Aorta (tissue), 5 donors: ENCODE measurements around the gene KRTAP4-7. TPM values are rescaled to one million over a fixed set of nuclear protein-coding genes. Genes with fewer than 3 reads are reported as not detected.

Source experiments
- ATAC-seq: fragments of 200-7000 bp; cut with Tn5 transposase; one replicate; pipeline ENCODE4 v1.9.1; 2022; ENCODE audit warnings: moderate library complexity; ENCODE audit not compliant: low FRiP score
- DNase-seq, 2 donors: peaks; one replicate each; pipeline ENCODE4 v3.0.0-alpha.2; 2020
- H3K27ac ChIP-seq, 2 donors: one replicate each; pipeline ENCODE4 v1.5.1; 2013; ENCODE audit warnings: low read length in 2 of 2, mild to moderate bottlenecking in 2 of 2, moderate library complexity in 2 of 2, control low read depth in 1 of 2, inconsistent platforms in 1 of 2, low read depth in 1 of 2
- H3K27me3 ChIP-seq, 2 donors: one replicate each; pipeline ENCODE4 v1.6.1; 2013; ENCODE audit warnings: control low read depth in 1 of 2, low read length in 1 of 2, mild to moderate bottlenecking in 1 of 2, moderate library complexity in 1 of 2; ENCODE audit not compliant: insufficient read depth in 2 of 2, control insufficient read depth in 1 of 2
- H3K36me3 ChIP-seq, 2 donors: one replicate each; pipeline ENCODE4 v1.6.1; 2013; ENCODE audit warnings: control low read depth in 1 of 2, low read length in 1 of 2, mild to moderate bottlenecking in 1 of 2; ENCODE audit not compliant: insufficient read depth in 2 of 2, control insufficient read depth in 1 of 2
- H3K4me1 ChIP-seq, 2 donors: one replicate each; pipeline ENCODE4 v1.6.1; 2013; ENCODE audit warnings: low read length in 2 of 2, control low read depth in 1 of 2, mild to moderate bottlenecking in 1 of 2, moderate library complexity in 1 of 2; ENCODE audit not compliant: insufficient read depth in 2 of 2, control insufficient read depth in 1 of 2
- H3K4me3 ChIP-seq, 2 donors: one replicate each; pipeline ENCODE4 v1.5.1; 2013; ENCODE audit warnings: low read length in 2 of 2, control low read depth in 1 of 2, mild to moderate bottlenecking in 1 of 2
- H3K9me3 ChIP-seq: one replicate; pipeline ENCODE4 v1.6.1; 2013; ENCODE audit warnings: mild to moderate bottlenecking, low read length; ENCODE audit not compliant: control insufficient read depth
- WGBS, 2 donors: extraction: QIAGEN DNeasy Blood & Tissue Kit; methylation state at CpG; one replicate each; pipeline ENCODE4 v1.1.7; 2013; 5-methylcytosine and 5-hydroxymethylcytosine counted together
- intact Hi-C, 2 donors: fragments of 100-400 bp; cut with DNase I; formaldehyde crosslinking; loops; one replicate each; pipeline versions ENCODE4 v1.14.2 to v1.15.0; 2022
- polyA plus RNA-seq, 2 donors: library from polyadenylated mRNA; stranded (reverse); fragments of 200-250 nt; gene quantifications; one replicate each; pipeline ENCODE4 v1.2.3, GENCODE V29; 2013
- total RNA-seq, 2 donors: library from RNA; stranded (reverse); fragmentation: NEBNext Ultra II Directional; extraction: Animal tissue kit (Norgen Biotek cat#: 25700); gene quantifications; one replicate each; pipeline ENCODE4 v1.2.1, GENCODE V29; 2021
- donor health status: healthy with polysubstance abuse.
- donor health status: Bipolar disorder and iron deficiency.
- donor health status: DM: no; HTN: no; CAD: no.
- donor health status: DM: no; HTN: no; CAD: no.
- donor health status: DM: yes; HTN: yes; CAD: no.

The KRTAP4-7 gene
- total and polyA plus RNA-seq, 4 donors: not detected

- 68% methylated on average over 1 of the region's 1 CpG for WGBS, 2 donors
- no peak overlapping the region for H3K4me3 ChIP-seq
- intact Hi-C loops: no loop called here
- H3K27ac ChIP-seq: no peak overlapping the region
- no peaks in the 10 kb centered on the region for H3K4me1 ChIP-seq
- no peaks in the 10 kb centered on the region for H3K36me3 ChIP-seq
- H3K9me3 ChIP-seq: no peaks in the 10 kb centered on the region
- DNase-seq (no peak), ATAC-seq (no peak)
- no peaks in the 10 kb centered on the region for H3K27me3 ChIP-seq
Observed at GRCh38 chr17:41127371-41127770, 43.4 kb downstream of the KRTAP4-7 start.

- DNase-seq (no peak), ATAC-seq (no peak)
- WGBS, 2 donors: 83 to 87% methylated on average over 3 of the region's 3 CpGs
- H3K4me3 ChIP-seq: no peak overlapping the region
- H3K27me3 ChIP-seq: no peaks in the 10 kb centered on the region
- intact Hi-C loops: no loop called here
- H3K36me3 ChIP-seq: no peaks in the 10 kb centered on the region
- H3K27ac ChIP-seq: no peak overlapping the region
- H3K4me1 ChIP-seq: no peaks in the 10 kb centered on the region
- no peaks in the 10 kb centered on the region for H3K9me3 ChIP-seq
Observed at GRCh38 chr17:41131979-41132378, 48.0 kb downstream of the KRTAP4-7 start.

DNA sequence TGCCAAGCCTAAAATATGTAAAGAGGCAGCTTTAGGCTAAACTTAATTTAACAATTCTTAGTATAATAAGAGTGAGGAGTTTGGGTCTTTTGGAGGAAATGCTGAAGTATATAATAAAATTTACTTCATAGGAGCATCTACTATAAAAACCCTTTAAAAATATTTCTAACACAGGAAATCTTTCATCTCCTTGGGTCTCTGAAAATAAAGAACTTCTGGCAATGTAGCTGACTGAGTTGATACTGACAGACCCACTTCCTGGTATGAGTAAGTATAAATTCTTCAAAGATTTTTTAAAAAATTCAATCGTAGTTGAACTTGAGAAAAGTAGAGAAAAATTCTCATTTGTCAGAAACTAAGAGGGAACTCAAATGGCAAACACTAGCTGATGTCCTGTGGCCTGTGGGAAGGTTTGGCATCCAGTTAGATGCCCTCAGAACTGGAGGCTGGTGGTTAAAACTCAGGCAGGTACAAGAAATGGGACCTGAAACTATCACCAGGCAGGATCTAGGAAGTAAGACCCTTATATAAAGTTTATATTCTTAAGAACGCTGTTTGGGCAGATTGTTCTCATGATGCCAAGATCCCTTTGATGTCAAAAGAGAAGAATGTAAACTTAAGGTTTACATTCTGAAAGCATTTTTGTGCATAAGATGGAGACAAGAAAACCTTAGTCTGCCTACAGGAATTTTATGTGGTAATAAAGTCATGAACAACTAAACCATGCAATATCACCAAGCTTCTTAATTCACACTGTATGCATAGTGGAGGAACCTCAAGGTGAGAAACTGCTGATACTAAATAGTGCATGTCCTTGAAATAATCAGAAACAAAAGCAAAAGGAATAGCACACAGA is 50.2 kb downstream of the KRTAP4-7 start:
- ATAC-seq: no peak
- Histone ChIP-seq H3K27me3 (no peaks in the 10 kb centered on the region), H3K27ac (no peak overlapping the region), H3K4me3 (no peak overlapping the region), H3K9me3 (no peaks in the 10 kb centered on the region), H3K4me1 (no peaks in the 10 kb centered on the region), H3K36me3 (no peaks in the 10 kb centered on the region)
- DNase-seq: no peak
- WGBS, 2 donors: 23 to 51% methylated on average over 2 of the region's 2 CpGs
- intact Hi-C loops: no loop called here

Other genes starting within 250 kb of the KRTAP4-7 start
Only the 30 nearest of the 38 such genes appear.
- gene KRT23, start 146.5 kb upstream of the KRTAP4-7 start, total RNA-seq: under 1 TPM; 0.30 to 0.39 TPM
- under 1 TPM in 1 of 2 donors, not detected in 1; 0.50 TPM for gene KRT23, start 146.5 kb upstream of the KRTAP4-7 start, polyA plus RNA-seq
- gene KRT39, start 117.2 kb upstream of the KRTAP4-7 start, total RNA-seq: not detected
- not detected for gene KRT39, start 117.2 kb upstream of the KRTAP4-7 start, polyA plus RNA-seq
- not detected for gene KRT40, start 99.8 kb upstream of the KRTAP4-7 start, total RNA-seq
- gene KRT40, start 99.8 kb upstream of the KRTAP4-7 start, polyA plus RNA-seq: not detected
- gene KRTAP3-3, start 90.0 kb upstream of the KRTAP4-7 start, total RNA-seq: not detected
- not detected for gene KRTAP3-3, start 90.0 kb upstream of the KRTAP4-7 start, polyA plus RNA-seq
- not detected for gene KRTAP3-2, start 84.2 kb upstream of the KRTAP4-7 start, total RNA-seq
- not detected for gene KRTAP3-2, start 84.2 kb upstream of the KRTAP4-7 start, polyA plus RNA-seq
- not detected for gene KRTAP3-1, start 75.0 kb upstream of the KRTAP4-7 start, total RNA-seq
- not detected for gene KRTAP3-1, start 75.0 kb upstream of the KRTAP4-7 start, polyA plus RNA-seq
- not detected for gene KRTAP1-5, start 56.9 kb upstream of the KRTAP4-7 start, total RNA-seq
- not detected for gene KRTAP1-5, start 56.9 kb upstream of the KRTAP4-7 start, polyA plus RNA-seq
- not detected for gene KRTAP1-4, start 54.0 kb upstream of the KRTAP4-7 start, total RNA-seq
- not detected for gene KRTAP1-4, start 54.0 kb upstream of the KRTAP4-7 start, polyA plus RNA-seq
- not detected for gene KRTAP1-3, start 49.3 kb upstream of the KRTAP4-7 start, total RNA-seq
- gene KRTAP1-3, start 49.3 kb upstream of the KRTAP4-7 start, polyA plus RNA-seq: not detected
- not detected for gene KRTAP1-1, start 42.7 kb upstream of the KRTAP4-7 start, total RNA-seq
- gene KRTAP1-1, start 42.7 kb upstream of the KRTAP4-7 start, polyA plus RNA-seq: not detected
- gene KRTAP2-1, start 36.8 kb upstream of the KRTAP4-7 start, total RNA-seq: not detected
- not detected for gene KRTAP2-1, start 36.8 kb upstream of the KRTAP4-7 start, polyA plus RNA-seq
- not detected for gene KRTAP2-2, start 28.9 kb upstream of the KRTAP4-7 start, total RNA-seq
- gene KRTAP2-2, start 28.9 kb upstream of the KRTAP4-7 start, polyA plus RNA-seq: not detected
- not detected for gene KRTAP2-3, start 24.0 kb upstream of the KRTAP4-7 start, total RNA-seq
- gene KRTAP2-3, start 24.0 kb upstream of the KRTAP4-7 start, polyA plus RNA-seq: not detected
- gene KRTAP2-4, start 18.3 kb upstream of the KRTAP4-7 start, total RNA-seq: not detected
- not detected for gene KRTAP2-4, start 18.3 kb upstream of the KRTAP4-7 start, polyA plus RNA-seq
- not detected for gene KRTAP4-8, start 14.0 kb downstream of the KRTAP4-7 start, total RNA-seq
- gene KRTAP4-8, start 14.0 kb downstream of the KRTAP4-7 start, polyA plus RNA-seq: not detected
- not detected for gene KRTAP4-16, start 18.1 kb downstream of the KRTAP4-7 start, total RNA-seq
- not detected for gene KRTAP4-16, start 18.1 kb downstream of the KRTAP4-7 start, polyA plus RNA-seq
- not detected for gene KRTAP4-9, start 21.2 kb downstream of the KRTAP4-7 start, total RNA-seq
- under 1 TPM in 1 of 2 donors, not detected in 1; 0.13 TPM for gene KRTAP4-9, start 21.2 kb downstream of the KRTAP4-7 start, polyA plus RNA-seq
- not detected for gene KRTAP4-11, start 34.2 kb downstream of the KRTAP4-7 start, total RNA-seq
- gene KRTAP4-11, start 34.2 kb downstream of the KRTAP4-7 start, polyA plus RNA-seq: not detected
- not detected for gene KRTAP4-12, start 40.0 kb downstream of the KRTAP4-7 start, total RNA-seq
- gene KRTAP4-12, start 40.0 kb downstream of the KRTAP4-7 start, polyA plus RNA-seq: not detected
- not detected for gene KRTAP4-6, start 56.4 kb downstream of the KRTAP4-7 start, total RNA-seq
- not detected for gene KRTAP4-6, start 56.4 kb downstream of the KRTAP4-7 start, polyA plus RNA-seq
- not detected for gene KRTAP4-5, start 65.7 kb downstream of the KRTAP4-7 start, total RNA-seq
- not detected for gene KRTAP4-5, start 65.7 kb downstream of the KRTAP4-7 start, polyA plus RNA-seq
- gene KRTAP4-4, start 76.6 kb downstream of the KRTAP4-7 start, total RNA-seq: not detected
- gene KRTAP4-4, start 76.6 kb downstream of the KRTAP4-7 start, polyA plus RNA-seq: not detected
- gene KRTAP4-3, start 84.1 kb downstream of the KRTAP4-7 start, total RNA-seq: not detected
- gene KRTAP4-3, start 84.1 kb downstream of the KRTAP4-7 start, polyA plus RNA-seq: not detected
- not detected for gene KRTAP4-2, start 94.1 kb downstream of the KRTAP4-7 start, total RNA-seq
- not detected for gene KRTAP4-2, start 94.1 kb downstream of the KRTAP4-7 start, polyA plus RNA-seq
- not detected for gene KRTAP4-1, start 100.8 kb downstream of the KRTAP4-7 start, total RNA-seq
- gene KRTAP4-1, start 100.8 kb downstream of the KRTAP4-7 start, polyA plus RNA-seq: not detected
- gene KRTAP9-1, start 105.7 kb downstream of the KRTAP4-7 start, total RNA-seq: not detected
- gene KRTAP9-1, start 105.7 kb downstream of the KRTAP4-7 start, polyA plus RNA-seq: not detected
- gene KRTAP9-2, start 142.5 kb downstream of the KRTAP4-7 start, total RNA-seq: not detected
- gene KRTAP9-2, start 142.5 kb downstream of the KRTAP4-7 start, polyA plus RNA-seq: not detected
- not detected for gene KRTAP9-3, start 148.3 kb downstream of the KRTAP4-7 start, total RNA-seq
- gene KRTAP9-3, start 148.3 kb downstream of the KRTAP4-7 start, polyA plus RNA-seq: not detected
- not detected for gene KRTAP9-8, start 153.8 kb downstream of the KRTAP4-7 start, total RNA-seq
- not detected for gene KRTAP9-8, start 153.8 kb downstream of the KRTAP4-7 start, polyA plus RNA-seq
- not detected for gene KRTAP9-4, start 165.5 kb downstream of the KRTAP4-7 start, total RNA-seq
- under 1 TPM in 1 of 2 donors, not detected in 1; 0.75 TPM for gene KRTAP9-4, start 165.5 kb downstream of the KRTAP4-7 start, polyA plus RNA-seq